PC-9 (cell line): Measurements from ENCODE around the gene TCEA3. TPM values are rescaled to one million over a fixed set of nuclear protein-coding genes. Genes with fewer than 3 reads are reported as not detected.

Experiments
- BruUV-seq: library from RNA; stranded (reverse); fragments of 400-500 nt; replicated peaks from 2 replicates; lab custom pipeline; 2021; lab: Mats Ljungman, UMichigan
- CTCF ChIA-PET: fragments of 300-600 bp; sonication (Branson Sonifier 250); formaldehyde crosslinking; loops from one replicate; lab custom pipeline; 2022; ENCODE audit warnings: antibody characterized with exemption; lab: Charles Lee
- POLR2A ChIA-PET: fragments of 300-600 bp; sonication (Branson Sonifier 250); formaldehyde crosslinking; loops from one replicate; lab custom pipeline; 2022; ENCODE audit warnings: antibody characterized with exemption; ENCODE audit not compliant: unreplicated experiment; lab: Charles Lee
- DNase-seq, 2 experiments: peaks; one replicate each; pipeline versions ENCODE4 v3.0.0 to v3.0.0-alpha.2; 2015 to 2022; ENCODE audit warnings: mixed read lengths in 1 of 2
- H2AFZ ChIP-seq: fragments of 200-600 bp; sonication (generic); 2 replicates; pipeline ENCODE4 v1.8.1; 2017; ENCODE audit warnings: antibody characterized with exemption
- H3F3A ChIP-seq: fragments of 200-600 bp; sonication (generic); 2 replicates; pipeline ENCODE4 v1.8.1; 2017; ENCODE audit warnings: antibody characterized with exemption, mild to moderate bottlenecking, low read depth; ENCODE audit not compliant: insufficient read depth
- H3K27ac ChIP-seq: fragments of 200-600 bp; sonication (generic); 2 replicates; pipeline ENCODE4 v1.6.1; 2016; ENCODE audit warnings: mixed run types
- H3K27me3 ChIP-seq: fragments of 200-600 bp; sonication (generic); 2 replicates; pipeline ENCODE4 v1.6.1; 2016; ENCODE audit warnings: low read depth, mixed run types; ENCODE audit not compliant: insufficient read depth
- H3K36me3 ChIP-seq: fragments of 200-600 bp; sonication (generic); 2 replicates; pipeline ENCODE4 v1.6.1; 2016; ENCODE audit warnings: low read depth, mixed run types
- H3K4me1 ChIP-seq: fragments of 200-600 bp; sonication (generic); replicated peaks from 2 replicates; pipeline ENCODE4 v1.6.1; 2016; ENCODE audit warnings: mixed run types; ENCODE audit not compliant: insufficient read depth
- H3K4me2 ChIP-seq: fragments of 200-600 bp; sonication (generic); 2 replicates; pipeline ENCODE4 v1.6.1; 2017; ENCODE audit warnings: mixed run types
- H3K4me3 ChIP-seq: fragments of 200-600 bp; sonication (generic); 2 replicates; pipeline ENCODE4 v1.6.1; 2016; ENCODE audit warnings: mixed run types
- H3K79me2 ChIP-seq: fragments of 200-600 bp; sonication (generic); 2 replicates; pipeline ENCODE4 v1.6.1; 2017; ENCODE audit warnings: low read depth, mixed run types
- H3K9me2 ChIP-seq: fragments of 200-600 bp; sonication (generic); 2 replicates; pipeline ENCODE4 v1.8.1; 2017; ENCODE audit warnings: mild to moderate bottlenecking; ENCODE audit not compliant: insufficient read depth
- H3K9me3 ChIP-seq: fragments of 200-600 bp; sonication (generic); 2 replicates; pipeline ENCODE4 v1.8.1; 2016; ENCODE audit warnings: low read depth; ENCODE audit not compliant: insufficient read depth
- H4K20me1 ChIP-seq: fragments of 200-600 bp; sonication (generic); 2 replicates; pipeline ENCODE4 v1.8.1; 2017; ENCODE audit not compliant: insufficient read depth
- CTCF ChIP-seq: fragments of 200-600 bp; sonication (generic); conservative IDR thresholded peaks from 2 replicates; pipeline ENCODE4 v1.6.1; 2017; ENCODE audit warnings: mixed run types, antibody characterized with exemption, mild to moderate bottlenecking, moderate library complexity
- EZH2 ChIP-seq: fragments of 200-600 bp; sonication (generic); IDR thresholded peaks from 2 replicates; pipeline ENCODE4 v1.8.0; 2017; ENCODE audit warnings: antibody characterized with exemption, low read depth
- intact Hi-C: fragments of 100-400 bp; cut with micrococcal nuclease; formaldehyde crosslinking; loops from one replicate; pipeline ENCODE4 v1.10.0; 2022; ENCODE audit not compliant: unreplicated experiment
- total RNA-seq: library from RNA; stranded (reverse); gene quantifications from 2 replicates; pipeline ENCODE4 v1.2.3, GENCODE V29; 2021

The TCEA3 gene
- total RNA-seq, 1 experiment from 2014 or later: 2.7 TPM

GRCh38 chr1:23430803-23431202 lies 6.3 kb upstream of the TCEA3 start:
- TF ChIP-seq CTCF (no peak), EZH2 (no peak)
- H3K4me1 ChIP-seq: no peaks in the 10 kb centered on the region
- CTCF ChIA-PET: no interaction called here
- H3K4me2 ChIP-seq: no peak overlapping the region
- intact Hi-C loops: no loop called here
- no peaks in the 10 kb centered on the region for H3K9me3 ChIP-seq
- no peaks in the 10 kb centered on the region for H3K79me2 ChIP-seq
- no peak for DNase-seq
- H3K36me3 ChIP-seq: no peaks in the 10 kb centered on the region
- H3K4me3 ChIP-seq: no peak overlapping the region
- POLR2A ChIA-PET: no interaction called here
- no peak overlapping the region for H2AFZ ChIP-seq
- BruUV-seq: no TSS peak
- no peaks in the 10 kb centered on the region for H3K9me2 ChIP-seq
- H3F3A ChIP-seq: no peaks in the 10 kb centered on the region
- no peaks in the 10 kb centered on the region for H4K20me1 ChIP-seq
- H3K27me3 ChIP-seq: no peaks in the 10 kb centered on the region
- H3K27ac ChIP-seq: no peak overlapping the region

GRCh38 chr1:23428136-23428905 lies 3.8 kb upstream of the TCEA3 start:
- Histone ChIP-seq H3K27ac (no peak overlapping the region), H3K36me3 (no peaks in the 10 kb centered on the region), H3K79me2 (no peaks in the 10 kb centered on the region), H3K9me3 (no peaks in the 10 kb centered on the region), H3K4me3 (no peak overlapping the region), H3K27me3 (no peaks in the 10 kb centered on the region), H4K20me1 (no peaks in the 10 kb centered on the region), H2AFZ (no peak overlapping the region), H3K9me2 (no peaks in the 10 kb centered on the region), H3K4me1 (no peaks in the 10 kb centered on the region), H3F3A (no peaks in the 10 kb centered on the region), H3K4me2 (no peak overlapping the region)
- no TSS peak for BruUV-seq
- no peak for DNase-seq
- intact Hi-C loops: no loop called here
- POLR2A ChIA-PET: no interaction called here
- CTCF ChIA-PET: no interaction called here
- no peak for TF ChIP-seq EZH2
- TF ChIP-seq CTCF: no peak

DNA sequence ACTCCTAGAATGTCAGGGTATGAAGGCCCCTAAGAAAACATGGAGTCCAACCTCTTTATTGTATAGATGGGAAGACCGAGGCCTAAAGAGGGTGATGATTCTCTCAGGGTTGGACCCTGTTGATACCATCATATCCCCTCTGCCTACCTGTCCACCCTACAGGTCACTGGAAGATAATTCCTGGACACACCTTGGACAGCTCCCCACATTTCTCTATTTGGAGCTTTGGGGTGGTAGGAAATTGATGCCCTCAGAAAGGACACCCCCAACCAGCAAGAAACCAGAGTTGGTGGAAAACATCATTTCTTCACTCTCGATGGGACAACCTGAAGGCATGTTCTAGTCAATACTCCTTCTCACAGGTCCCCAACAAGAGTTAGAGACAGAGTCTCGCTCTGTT lies 3.0 kb upstream of the TCEA3 start:
- ChIA-PET POLR2A (no interaction called here), CTCF (interaction anchor here (0.7 kb wide), 1 partner anchor 70 kb away, joined by 3 read pairs; no protein-coding TSS in a partner anchor)
- Histone ChIP-seq H3K9me2 (no peaks in the 10 kb centered on the region), H3K27me3 (no peaks in the 10 kb centered on the region), H3K79me2 (no peaks in the 10 kb centered on the region), H3K4me3 (no peak overlapping the region), H3K27ac (no peak overlapping the region), H2AFZ (no peak overlapping the region), H3F3A (no peaks in the 10 kb centered on the region), H3K36me3 (no peaks in the 10 kb centered on the region), H3K4me2 (no peak overlapping the region), H3K9me3 (no peaks in the 10 kb centered on the region), H4K20me1 (no peaks in the 10 kb centered on the region), H3K4me1 (no peaks in the 10 kb centered on the region)
- no peak for TF ChIP-seq EZH2
- no peak for TF ChIP-seq CTCF
- BruUV-seq: no TSS peak
- intact Hi-C loops: no loop called here
- DNase-seq: no peak
